Mucosa of gallbladder (tissue), 1 donor: ENCODE measurements around the gene THAP6. TPM values are rescaled to one million over a fixed set of nuclear protein-coding genes. Genes with fewer than 3 reads are reported as not detected.
"Not testable (repeated sequence)": the region's sequence is repeated elsewhere in the genome, so short reads cannot be mapped to it uniquely, and the experiment has no call there.

Source experiments
- DNase-seq: peaks from one replicate; pipeline ENCODE4 v3.0.0-alpha.2; 2020; ENCODE audit warnings: low spot score
- total RNA-seq: library from RNA; stranded (reverse); gene quantifications from one replicate; pipeline ENCODE4 v1.2.1, GENCODE V29; 2021
- donor health status: DM: no; HTN: no; CAD: no.

The THAP6 gene
- total RNA-seq = 15.3 TPM

GRCh38 chr4:75514131-75514948 lies at the start of gene THAP6, which contains the start of gene RCHY1:
THAP6 (plus strand) TSS chr4:75514473; CDS start chr4:75515453, 980 bp downstream.
RCHY1 (minus strand) TSS chr4:75514403; CDS start chr4:75514286, 117 bp downstream.
- peak; percentile 95 for DNase-seq

- no peak for DNase-seq
These were observed 44.4 kb upstream of the THAP6 start for GRCh38 chr4:75469896-75470295.

- DNase-seq = no peak
These were observed 43.5 kb upstream of the THAP6 start for GRCh38 chr4:75470738-75471137.

- DNase-seq = no peak
These were observed 37.1 kb upstream of the THAP6 start for GRCh38 chr4:75477201-75477600.

- no peak for DNase-seq
These were observed 30.1 kb upstream of the THAP6 start for GRCh38 chr4:75484190-75484589.

GRCh38 chr4:75490155-75490554 lies 24.1 kb upstream of the THAP6 start:
- DNase-seq = no peak

GRCh38 chr4:75494563-75494962 lies 19.7 kb upstream of the THAP6 start:
- no peak for DNase-seq

- no peak for DNase-seq
These were observed 18.8 kb upstream of the THAP6 start for GRCh38 chr4:75495476-75495875.

- no peak for DNase-seq
These were observed 17.9 kb upstream of the THAP6 start for GRCh38 chr4:75496406-75496805.

GRCh38 chr4:75497133-75497532 lies 17.1 kb upstream of the THAP6 start:
- no peak for DNase-seq

GRCh38 chr4:75498041-75498440 lies 16.2 kb upstream of the THAP6 start:
- no peak for DNase-seq

- no peak for DNase-seq
These were observed 14.4 kb upstream of the THAP6 start for GRCh38 chr4:75499900-75500299.

GRCh38 chr4:75502671-75503070 lies 11.6 kb upstream of the THAP6 start:
- no peak for DNase-seq

GRCh38 chr4:75505630-75506029 lies 8.6 kb upstream of the THAP6 start:
- DNase-seq = no peak

- not testable (repeated sequence) for DNase-seq
These were observed 4.7 kb upstream of the THAP6 start for GRCh38 chr4:75509592-75509991.

GRCh38 chr4:75511841-75512240 lies 2.4 kb upstream of the THAP6 start:
- no peak for DNase-seq

GRCh38 chr4:75512386-75513211 lies 1.7 kb upstream of the THAP6 start:
- DNase-seq = no peak

- DNase-seq = no peak
These were observed 645 bp upstream of the THAP6 start for GRCh38 chr4:75513526-75514130.

GRCh38 chr4:75514949-75515612 lies 808 bp downstream of the THAP6 start:
- no peak for DNase-seq

- DNase-seq = no peak
These were observed 1.9 kb downstream of the THAP6 start for GRCh38 chr4:75516144-75516543.

GRCh38 chr4:75519452-75519851 lies 5.2 kb downstream of the THAP6 start:
- DNase-seq = not testable (repeated sequence)

GRCh38 chr4:75525086-75525485 lies 10.8 kb downstream of the THAP6 start:
- DNase-seq = no peak
